Progenitor cell of endocrine pancreas (in vitro differentiated cells): ENCODE data around the gene FPR2. TPM values are rescaled to one million over a fixed set of nuclear protein-coding genes. Genes with fewer than 3 reads are reported as not detected.

Experiments
- DNase-seq: peaks from one replicate; pipeline ENCODE4 v3.0.0; 2021; ENCODE audit warnings: low spot score; ENCODE audit not compliant: unreplicated experiment
- H3K27ac Mint-ChIP-seq: 2 replicates; pipeline ENCODE4 v1.8.0; 2021; ENCODE audit warnings: mild to moderate bottlenecking, moderate library complexity, mixed read lengths
- H3K27me3 Mint-ChIP-seq: 2 replicates; pipeline ENCODE4 v1.8.0; 2021; ENCODE audit warnings: mixed read lengths
- H3K36me3 Mint-ChIP-seq: 2 replicates; pipeline ENCODE4 v1.8.0; 2022; ENCODE audit warnings: mixed read lengths; ENCODE audit not compliant: insufficient read depth
- H3K4me1 Mint-ChIP-seq: 2 replicates; pipeline ENCODE4 v1.8.0; 2021; ENCODE audit warnings: low read depth, mixed read lengths
- H3K4me3 Mint-ChIP-seq: 2 replicates; pipeline ENCODE4 v1.8.0; 2021; ENCODE audit warnings: low read depth, mild to moderate bottlenecking, moderate library complexity, mixed read lengths
- H3K9me3 Mint-ChIP-seq: 2 replicates; pipeline ENCODE4 v1.8.0; 2021; ENCODE audit warnings: low read depth, mixed read lengths
- CTCF ChIP-seq: fragments of 200-600 bp; sonication (generic); IDR thresholded peaks from one replicate; pipeline ENCODE4 v1.5.0; 2021; ENCODE audit warnings: antibody characterized with exemption, mild to moderate bottlenecking; ENCODE audit not compliant: unreplicated experiment
- total RNA-seq: library from RNA; stranded (reverse); gene quantifications from 2 replicates; pipeline ENCODE4 v1.2.1, GENCODE V29; 2021

FPR2 gene
- total RNA-seq, 1 donor from 2014 or later = not detected

DNA sequence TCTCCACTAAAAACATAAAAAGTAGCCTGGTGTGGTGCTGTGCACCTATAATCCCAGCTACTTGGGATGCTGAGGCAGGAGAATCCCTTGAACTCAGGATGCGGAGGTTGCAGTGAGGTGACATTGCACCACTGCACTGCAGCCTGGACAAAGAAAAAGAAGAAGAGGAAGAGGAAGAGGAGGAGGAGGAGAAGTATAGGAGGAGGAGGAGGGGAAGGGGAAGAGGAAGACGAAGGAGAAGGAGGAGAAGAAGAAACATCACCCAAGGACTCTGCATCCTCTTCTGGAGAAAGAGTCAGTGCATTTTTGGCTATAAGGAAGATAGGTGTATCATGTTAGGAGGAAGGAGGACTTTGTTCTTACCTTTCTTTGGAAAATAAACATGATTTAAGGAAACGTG lies 21.0 kb downstream of the FPR2 start:
- no peaks in the 10 kb centered on the region for H3K9me3 Mint-ChIP-seq
- H3K27ac Mint-ChIP-seq = no peak overlapping the region
- no peaks in the 10 kb centered on the region for H3K36me3 Mint-ChIP-seq

GRCh38 chr19:51783372-51783771 lies 22.4 kb downstream of the FPR2 start:
- Mint-ChIP-seq H3K9me3 (peaks cover 3% of the 10 kb centered on the region), H3K27ac (no peak overlapping the region), H3K27me3 (peaks cover 29% of the 10 kb centered on the region), H3K4me3 (no peak overlapping the region), H3K36me3 (no peaks in the 10 kb centered on the region), H3K4me1 (no peaks in the 10 kb centered on the region)
- peak; percentile 17 for TF ChIP-seq CTCF
- DNase-seq = no peak

More for the DNA sequence above, 21.0 kb downstream of the FPR2 start:
- H3K27me3 Mint-ChIP-seq = peaks cover 33% of the 10 kb centered on the region
- no peaks in the 10 kb centered on the region for H3K4me1 Mint-ChIP-seq
- no peak overlapping the region for H3K4me3 Mint-ChIP-seq
- DNase-seq = no peak
- TF ChIP-seq CTCF = no peak

DNA sequence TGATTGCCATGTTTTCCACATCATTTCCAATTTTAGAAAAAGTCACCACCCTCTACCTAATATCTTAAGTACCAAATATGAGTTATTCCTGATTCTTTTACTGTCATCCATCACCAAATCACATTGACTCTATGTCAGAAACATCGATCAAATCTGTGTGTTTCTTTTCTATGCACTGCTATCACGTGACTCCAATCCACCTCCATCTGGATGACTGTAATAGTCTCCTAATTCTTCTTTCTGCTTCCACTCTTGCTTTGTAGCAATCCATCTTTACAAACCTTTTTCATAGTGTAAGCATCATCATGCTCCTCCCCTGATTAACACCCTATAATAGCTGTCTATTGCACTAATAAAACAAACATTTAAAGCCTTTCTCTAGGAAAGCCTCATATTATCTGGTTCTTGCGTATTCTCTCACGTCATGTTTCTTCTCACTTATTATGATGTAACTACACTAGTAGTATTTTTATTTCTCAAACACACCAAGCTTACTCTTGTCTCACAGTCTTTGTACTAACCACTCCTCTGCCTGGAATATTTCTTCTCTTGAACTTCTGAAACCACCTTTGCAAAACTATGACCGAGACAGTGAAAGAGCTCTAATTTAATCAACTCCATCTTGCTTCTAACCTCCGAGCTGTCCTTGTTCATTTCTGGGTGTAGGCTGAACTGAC lies 23.3 kb downstream of the FPR2 start:
- Mint-ChIP-seq H3K4me1 (no peaks in the 10 kb centered on the region), H3K27ac (no peak overlapping the region), H3K36me3 (no peaks in the 10 kb centered on the region), H3K9me3 (peaks cover 3% of the 10 kb centered on the region), H3K27me3 (peaks cover 22% of the 10 kb centered on the region), H3K4me3 (no peak overlapping the region)
- TF ChIP-seq CTCF = no peak
- DNase-seq = no peak

GRCh38 chr19:51784922-51785690 lies 24.1 kb downstream of the FPR2 start:
- TF ChIP-seq CTCF = no peak
- H3K9me3 Mint-ChIP-seq = peaks cover 3% of the 10 kb centered on the region
- peaks cover 14% of the 10 kb centered on the region for H3K27me3 Mint-ChIP-seq
- H3K36me3 Mint-ChIP-seq = no peaks in the 10 kb centered on the region
- no peaks in the 10 kb centered on the region for H3K4me1 Mint-ChIP-seq
- no peak overlapping the region for H3K4me3 Mint-ChIP-seq
- H3K27ac Mint-ChIP-seq = no peak overlapping the region
- no peak for DNase-seq

- Mint-ChIP-seq H3K4me3 (no peak overlapping the region), H3K36me3 (no peaks in the 10 kb centered on the region), H3K4me1 (no peaks in the 10 kb centered on the region), H3K9me3 (peaks cover 6% of the 10 kb centered on the region), H3K27me3 (peaks cover 4% of the 10 kb centered on the region), H3K27ac (no peak overlapping the region)
- no peak for TF ChIP-seq CTCF
- no peak for DNase-seq
Observed at GRCh38 chr19:51786646-51787494, 25.9 kb downstream of the FPR2 start.
